GM12872 (cell line): ENCODE results near the gene LAMTOR3.

Experiments
- TF ChIP-seq, protein P1 (sequence below): IDR thresholded peaks from 3 replicates; pipeline ENCODE4 v1.5.1; 2011; ENCODE audit warnings: low read depth, mild to moderate bottlenecking, low read length, moderate library complexity; ENCODE audit not compliant: insufficient read depth

LAMTOR3 gene

DNA sequence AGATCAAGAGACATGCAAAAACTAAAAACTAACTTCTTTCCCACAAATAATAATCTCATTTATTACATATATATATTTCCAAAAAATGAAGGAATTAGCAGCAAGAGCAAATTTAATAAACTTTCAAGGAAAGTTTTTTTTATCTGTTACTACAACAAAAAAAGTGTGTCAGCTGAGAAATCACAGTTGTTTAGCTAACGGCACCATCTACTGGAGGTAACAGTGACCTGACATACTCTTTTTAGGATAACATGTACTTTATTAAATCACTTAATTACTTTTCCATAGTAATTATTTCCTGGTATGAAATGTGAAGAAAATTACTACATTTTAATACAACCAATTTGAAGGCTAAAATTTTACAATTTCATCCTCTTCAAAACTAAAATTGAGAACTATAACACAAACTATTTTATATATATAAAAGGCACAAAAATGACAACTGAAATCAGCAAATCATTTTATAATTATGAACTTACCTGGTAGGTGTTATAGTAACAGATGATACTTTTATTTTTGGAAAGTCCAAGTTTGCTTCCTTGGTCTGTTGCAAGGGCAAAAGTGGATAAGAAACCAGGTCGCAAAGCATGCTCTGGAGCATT is 9.1 kb downstream of the LAMTOR3 start:
- TF ChIP-seq, protein P1, sequence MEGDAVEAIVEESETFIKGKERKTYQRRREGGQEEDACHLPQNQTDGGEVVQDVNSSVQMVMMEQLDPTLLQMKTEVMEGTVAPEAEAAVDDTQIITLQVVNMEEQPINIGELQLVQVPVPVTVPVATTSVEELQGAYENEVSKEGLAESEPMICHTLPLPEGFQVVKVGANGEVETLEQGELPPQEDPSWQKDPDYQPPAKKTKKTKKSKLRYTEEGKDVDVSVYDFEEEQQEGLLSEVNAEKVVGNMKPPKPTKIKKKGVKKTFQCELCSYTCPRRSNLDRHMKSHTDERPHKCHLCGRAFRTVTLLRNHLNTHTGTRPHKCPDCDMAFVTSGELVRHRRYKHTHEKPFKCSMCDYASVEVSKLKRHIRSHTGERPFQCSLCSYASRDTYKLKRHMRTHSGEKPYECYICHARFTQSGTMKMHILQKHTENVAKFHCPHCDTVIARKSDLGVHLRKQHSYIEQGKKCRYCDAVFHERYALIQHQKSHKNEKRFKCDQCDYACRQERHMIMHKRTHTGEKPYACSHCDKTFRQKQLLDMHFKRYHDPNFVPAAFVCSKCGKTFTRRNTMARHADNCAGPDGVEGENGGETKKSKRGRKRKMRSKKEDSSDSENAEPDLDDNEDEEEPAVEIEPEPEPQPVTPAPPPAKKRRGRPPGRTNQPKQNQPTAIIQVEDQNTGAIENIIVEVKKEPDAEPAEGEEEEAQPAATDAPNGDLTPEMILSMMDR, result peak; percentile 47; the same call in 1 of the 3 replicates

DNA sequence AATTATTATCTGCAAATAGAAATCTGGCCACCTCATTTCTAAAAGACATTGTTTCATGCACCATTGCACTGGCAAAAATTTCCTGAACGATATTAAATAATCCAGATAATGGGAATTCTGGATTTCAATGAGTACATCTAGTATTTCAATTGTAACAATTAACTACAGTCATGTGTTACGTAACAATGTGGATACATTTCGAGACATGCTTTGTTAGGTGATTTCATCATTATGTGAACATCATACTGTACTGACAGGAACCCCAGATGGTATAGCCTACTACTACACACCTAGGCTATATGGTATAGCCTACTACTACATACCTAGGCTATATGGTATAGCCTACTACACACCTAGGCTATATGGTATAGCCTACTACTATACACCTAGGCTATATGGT is 14.8 kb downstream of the LAMTOR3 start:
- TF ChIP-seq, protein P1, result no peak

DNA sequence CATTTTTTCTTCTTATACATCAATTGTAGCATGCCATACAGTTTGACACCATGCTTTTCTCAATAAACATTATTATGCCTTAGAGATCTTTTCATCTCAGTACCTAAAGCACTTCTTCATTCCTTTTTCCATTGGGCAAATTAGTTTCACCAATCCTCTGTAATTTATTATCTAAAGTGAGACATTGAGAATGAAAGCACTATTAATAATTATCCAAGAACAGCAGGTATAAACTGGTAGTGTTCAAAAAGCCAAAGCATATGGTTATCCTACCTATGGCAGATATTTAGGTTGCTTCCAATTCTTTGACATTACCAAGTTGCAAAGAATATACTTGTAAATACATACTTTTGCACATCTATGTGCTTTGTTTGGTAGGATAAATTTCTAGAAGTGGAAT is 15.6 kb downstream of the LAMTOR3 start:
- TF ChIP-seq, protein P1, result no peak

DNA sequence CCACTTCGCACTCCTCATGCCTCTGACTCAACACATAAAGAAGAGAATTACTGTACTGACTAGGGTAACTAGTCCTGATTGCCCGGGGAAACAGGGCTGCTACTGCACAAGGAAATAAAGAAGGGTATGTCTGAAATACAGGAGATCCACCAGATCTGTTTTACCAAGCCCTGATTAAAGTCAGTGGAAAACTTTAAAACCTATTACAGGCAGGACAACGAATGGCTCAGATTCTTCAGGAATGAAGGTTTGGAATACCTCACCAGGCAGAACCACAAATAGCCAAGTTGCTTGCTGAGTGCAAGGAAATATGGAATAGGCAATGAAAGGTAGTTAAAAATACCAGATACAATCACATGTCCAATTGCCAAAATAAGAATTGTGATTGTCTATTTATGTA is 17.3 kb downstream of the LAMTOR3 start:
- TF ChIP-seq, protein P1, result no peak

DNA sequence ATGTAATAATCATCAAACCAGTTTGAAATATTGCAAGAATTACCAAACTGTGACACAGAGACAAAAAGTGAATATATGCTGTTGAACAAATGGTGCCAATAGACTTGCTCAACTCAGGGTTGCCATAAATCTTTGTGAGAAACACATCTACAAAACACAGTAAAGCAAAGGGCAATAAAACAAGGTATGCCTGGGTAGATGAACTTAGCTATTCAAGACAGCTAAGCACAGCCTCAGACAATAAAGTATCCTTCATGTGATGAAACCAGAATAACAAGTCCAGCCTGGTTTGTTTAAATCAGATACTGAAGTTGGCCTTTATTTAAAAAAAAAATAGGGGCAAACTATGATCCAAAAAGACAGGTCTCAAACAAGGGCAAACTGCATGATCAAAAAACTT is 19.2 kb downstream of the LAMTOR3 start:
- TF ChIP-seq, protein P1, result no peak

DNA sequence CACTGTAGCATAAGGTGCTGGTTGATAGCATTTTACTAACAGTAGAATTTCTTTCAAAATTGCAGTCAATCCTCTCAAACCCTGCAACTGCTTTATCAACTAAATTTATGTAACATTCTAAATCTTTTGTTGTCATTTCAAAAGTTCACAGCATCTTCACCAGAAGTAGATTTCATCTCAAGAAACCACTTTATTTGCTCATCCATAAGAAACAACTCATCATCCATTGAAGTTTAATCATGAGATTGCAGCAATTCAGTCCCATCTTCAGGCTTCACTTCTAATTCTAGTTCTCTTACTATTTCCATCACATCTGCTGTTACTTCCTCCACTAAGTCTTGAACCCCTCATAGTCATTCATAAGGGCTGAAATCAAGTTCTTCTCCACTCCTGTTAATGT is 21.7 kb downstream of the LAMTOR3 start:
- TF ChIP-seq, protein P1, result no peak

DNA sequence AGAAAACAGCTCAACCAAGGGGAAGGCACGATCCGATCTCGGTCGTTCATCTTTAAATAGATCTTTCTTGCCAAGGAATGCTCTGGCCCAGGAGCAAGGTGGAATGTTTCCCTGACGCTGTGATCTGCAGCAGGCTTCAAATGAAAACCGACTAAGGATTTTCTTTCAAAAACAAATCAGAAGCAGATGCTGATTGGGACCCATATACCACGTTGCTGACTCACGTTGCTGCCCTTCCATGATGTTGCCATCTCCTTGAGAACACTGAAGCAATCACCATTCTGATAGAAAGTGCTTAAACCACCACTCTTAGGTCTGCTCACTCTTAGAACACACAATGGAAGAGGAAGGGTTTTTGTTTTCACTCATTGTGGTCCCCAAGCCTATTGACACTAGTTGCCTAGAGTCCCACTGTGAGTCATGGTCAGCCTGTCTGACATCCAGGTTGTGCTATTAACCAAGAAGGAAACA is 26.1 kb downstream of the LAMTOR3 start:
- TF ChIP-seq, protein P1, result no peak

DNA sequence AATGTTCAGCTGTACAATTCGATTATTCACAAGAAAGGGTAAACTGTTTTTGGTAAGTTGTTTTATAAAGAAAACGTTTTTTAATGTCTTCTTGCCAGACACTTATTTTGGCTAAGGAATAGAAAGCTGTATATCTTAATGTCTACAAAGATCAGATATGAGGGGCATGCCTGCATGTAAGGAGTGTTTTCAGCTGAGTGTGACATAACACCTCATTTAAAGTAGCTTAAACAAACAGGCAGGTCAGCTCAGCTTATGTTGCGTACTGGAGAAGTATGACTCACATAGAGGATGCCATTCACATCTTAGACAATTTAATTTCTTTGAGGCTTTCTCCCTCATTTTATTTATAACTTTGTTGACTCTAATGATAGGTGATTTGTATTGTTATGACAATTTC is 30.4 kb downstream of the LAMTOR3 start:
- TF ChIP-seq, protein P1, result no peak
